ENCODE data around the gene ANKMY1. TPM values are rescaled to one million over a fixed set of nuclear protein-coding genes. Genes with fewer than 3 reads are reported as not detected.

Gene ANKMY1
- total and polyA plus RNA-seq, 2 of the 13 experiments (the other 11 are each of a cell fraction or from before 2014, with no cell fraction given): 11.7 to 18.8 TPM

- no peak for TF ChIP-seq TFE3 (CRISPR knock-in tag; IDR thresholded peaks at IDR 0.05)
- TF ChIP-seq ZNF232 (CRISPR knock-in tag; IDR thresholded peaks at IDR 0.05; ENCODE audit: borderline replicate concordance): no peak
- no peak for TF ChIP-seq ZNF12 (CRISPR knock-in tag; IDR thresholded peaks at IDR 0.05)
- TF ChIP-seq TBX2 (CRISPR knock-in tag; IDR thresholded peaks at IDR 0.05; ENCODE audit: borderline replicate concordance): no peak
- TF ChIP-seq ZNF619 (CRISPR knock-in tag; IDR thresholded peaks at IDR 0.05): no peak
- TF ChIP-seq ZFP91 (CRISPR knock-in tag; IDR thresholded peaks at IDR 0.05; ENCODE audit: borderline replicate concordance): 0 out of 2 replicates have a peak, but pooled peaks have one; percentile 19
- TF ChIP-seq HCFC1 (IDR thresholded peaks at IDR 0.05; ENCODE audit: low read depth, low read length): no peak
- TF ChIP-seq YEATS4 (CRISPR knock-in tag; IDR thresholded peaks at IDR 0.05; ENCODE audit: borderline replicate concordance): no peak
- TF ChIP-seq GTF3A (CRISPR knock-in tag; conservative IDR thresholded peaks at IDR 0.05): no peak
- peak; percentile 14; the same call in 1 of the 2 replicates for TF ChIP-seq CREB1 (IDR thresholded peaks at IDR 0.05)
- no peak for TF ChIP-seq CREB1 (CRISPR knock-in tag; IDR thresholded peaks at IDR 0.05)
- 0 out of 2 replicates have a peak, but pooled peaks have one; percentile 17 for TF ChIP-seq KDM5B (CRISPR knock-in tag; IDR thresholded peaks at IDR 0.05; ENCODE audit: borderline replicate concordance)
- no peak for TF ChIP-seq ZNF564 (CRISPR knock-in tag; IDR thresholded peaks at IDR 0.05)
- TF ChIP-seq ZNF10 (CRISPR knock-in tag; IDR thresholded peaks at IDR 0.05; ENCODE audit: borderline replicate concordance, low read depth): no peak
- TF ChIP-seq ATF4 (CRISPR knock-in tag; IDR thresholded peaks at IDR 0.05): no peak
- TF ChIP-seq ZBTB1 (CRISPR knock-in tag; IDR thresholded peaks at IDR 0.05; ENCODE audit: borderline replicate concordance): no peak
- no peak for TF ChIP-seq ZBTB38 (CRISPR knock-in tag; IDR thresholded peaks at IDR 0.05)
- TF ChIP-seq NFYC (CRISPR knock-in tag; IDR thresholded peaks at IDR 0.05): peak; percentile 68
- no peak for TF ChIP-seq MIER2 (CRISPR knock-in tag; IDR thresholded peaks at IDR 0.05)
- no peak for TF ChIP-seq ZNF670 (CRISPR knock-in tag; IDR thresholded peaks at IDR 0.05; ENCODE audit: borderline replicate concordance)
- no peak for TF ChIP-seq EED (CRISPR knock-in tag; IDR thresholded peaks at IDR 0.05)
- TF ChIP-seq ZNF333 (CRISPR knock-in tag; IDR thresholded peaks at IDR 0.05; ENCODE audit: borderline replicate concordance): no peak
- TF ChIP-seq ZNF776 (CRISPR knock-in tag; IDR thresholded peaks at IDR 0.05): no peak
- no peak for TF ChIP-seq NFIB (CRISPR knock-in tag; IDR thresholded peaks at IDR 0.05; ENCODE audit: borderline replicate concordance)
- no peak for TF ChIP-seq NONO (IDR thresholded peaks at IDR 0.05)
- TF ChIP-seq NONO (CRISPR knock-in tag; conservative IDR thresholded peaks at IDR 0.05): no peak
- no peak for TF ChIP-seq RAD51 (IDR thresholded peaks at IDR 0.05; ENCODE audit: borderline replicate concordance)
- TF ChIP-seq PBX2 (CRISPR knock-in tag; IDR thresholded peaks at IDR 0.05): no peak
These were observed 122.9 kb downstream of the ANKMY1 start (continued) for GRCh38 chr2:240434728-240435456.

Measured in HepG2 (cell line).